ENCODE data around the gene LY6G5B.

- TF ChIP-seq, protein P1, sequence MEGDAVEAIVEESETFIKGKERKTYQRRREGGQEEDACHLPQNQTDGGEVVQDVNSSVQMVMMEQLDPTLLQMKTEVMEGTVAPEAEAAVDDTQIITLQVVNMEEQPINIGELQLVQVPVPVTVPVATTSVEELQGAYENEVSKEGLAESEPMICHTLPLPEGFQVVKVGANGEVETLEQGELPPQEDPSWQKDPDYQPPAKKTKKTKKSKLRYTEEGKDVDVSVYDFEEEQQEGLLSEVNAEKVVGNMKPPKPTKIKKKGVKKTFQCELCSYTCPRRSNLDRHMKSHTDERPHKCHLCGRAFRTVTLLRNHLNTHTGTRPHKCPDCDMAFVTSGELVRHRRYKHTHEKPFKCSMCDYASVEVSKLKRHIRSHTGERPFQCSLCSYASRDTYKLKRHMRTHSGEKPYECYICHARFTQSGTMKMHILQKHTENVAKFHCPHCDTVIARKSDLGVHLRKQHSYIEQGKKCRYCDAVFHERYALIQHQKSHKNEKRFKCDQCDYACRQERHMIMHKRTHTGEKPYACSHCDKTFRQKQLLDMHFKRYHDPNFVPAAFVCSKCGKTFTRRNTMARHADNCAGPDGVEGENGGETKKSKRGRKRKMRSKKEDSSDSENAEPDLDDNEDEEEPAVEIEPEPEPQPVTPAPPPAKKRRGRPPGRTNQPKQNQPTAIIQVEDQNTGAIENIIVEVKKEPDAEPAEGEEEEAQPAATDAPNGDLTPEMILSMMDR (IDR thresholded peaks at IDR 0.05; ENCODE audit: low read depth, low read length): no peak
- TF ChIP-seq EZH2phosphoT487 (IDR thresholded peaks at IDR 0.05; ENCODE audit: low read depth): no peak
Measured at GRCh38 chr6:31658983-31659648, 10.7 kb upstream of the LY6G5B start.

Data from OCI-LY3 (cell line).